Measurements from ENCODE around the gene CDH8. TPM values are rescaled to one million over a fixed set of nuclear protein-coding genes. Genes with fewer than 3 reads are reported as not detected.

The CDH8 gene
- total RNA-seq, 1 donor from 2014 or later: 0.48 TPM

GRCh38 chr16:61606581-61606980, 429.7 kb downstream of the CDH8 start:
- no peak for ATAC-seq

Data from esophagus mucosa (tissue), 1 donor.